Measurements from ENCODE around the gene DUS2. TPM values are rescaled to one million over a fixed set of nuclear protein-coding genes. Genes with fewer than 3 reads are reported as not detected.

DUS2 gene
- total RNA-seq, 1 experiment from 2014 or later: 27.9 TPM

- TF ChIP-seq USF1 (CRISPR knock-in tag; IDR thresholded peaks at IDR 0.05) (no peak), TEAD4 (CRISPR knock-in tag; IDR thresholded peaks at IDR 0.05) (no peak), GABPB1 (CRISPR knock-in tag; IDR thresholded peaks at IDR 0.05) (no peak), NFE2L1 (CRISPR knock-in tag; IDR thresholded peaks at IDR 0.05) (no peak), HMGA2 (CRISPR knock-in tag; IDR thresholded peaks at IDR 0.05) (no peak), JAZF1 (CRISPR knock-in tag; IDR thresholded peaks at IDR 0.05) (no peak), CTCF (IDR thresholded peaks at IDR 0.05) (no peak)
- TF ChIP-seq, protein P1, sequence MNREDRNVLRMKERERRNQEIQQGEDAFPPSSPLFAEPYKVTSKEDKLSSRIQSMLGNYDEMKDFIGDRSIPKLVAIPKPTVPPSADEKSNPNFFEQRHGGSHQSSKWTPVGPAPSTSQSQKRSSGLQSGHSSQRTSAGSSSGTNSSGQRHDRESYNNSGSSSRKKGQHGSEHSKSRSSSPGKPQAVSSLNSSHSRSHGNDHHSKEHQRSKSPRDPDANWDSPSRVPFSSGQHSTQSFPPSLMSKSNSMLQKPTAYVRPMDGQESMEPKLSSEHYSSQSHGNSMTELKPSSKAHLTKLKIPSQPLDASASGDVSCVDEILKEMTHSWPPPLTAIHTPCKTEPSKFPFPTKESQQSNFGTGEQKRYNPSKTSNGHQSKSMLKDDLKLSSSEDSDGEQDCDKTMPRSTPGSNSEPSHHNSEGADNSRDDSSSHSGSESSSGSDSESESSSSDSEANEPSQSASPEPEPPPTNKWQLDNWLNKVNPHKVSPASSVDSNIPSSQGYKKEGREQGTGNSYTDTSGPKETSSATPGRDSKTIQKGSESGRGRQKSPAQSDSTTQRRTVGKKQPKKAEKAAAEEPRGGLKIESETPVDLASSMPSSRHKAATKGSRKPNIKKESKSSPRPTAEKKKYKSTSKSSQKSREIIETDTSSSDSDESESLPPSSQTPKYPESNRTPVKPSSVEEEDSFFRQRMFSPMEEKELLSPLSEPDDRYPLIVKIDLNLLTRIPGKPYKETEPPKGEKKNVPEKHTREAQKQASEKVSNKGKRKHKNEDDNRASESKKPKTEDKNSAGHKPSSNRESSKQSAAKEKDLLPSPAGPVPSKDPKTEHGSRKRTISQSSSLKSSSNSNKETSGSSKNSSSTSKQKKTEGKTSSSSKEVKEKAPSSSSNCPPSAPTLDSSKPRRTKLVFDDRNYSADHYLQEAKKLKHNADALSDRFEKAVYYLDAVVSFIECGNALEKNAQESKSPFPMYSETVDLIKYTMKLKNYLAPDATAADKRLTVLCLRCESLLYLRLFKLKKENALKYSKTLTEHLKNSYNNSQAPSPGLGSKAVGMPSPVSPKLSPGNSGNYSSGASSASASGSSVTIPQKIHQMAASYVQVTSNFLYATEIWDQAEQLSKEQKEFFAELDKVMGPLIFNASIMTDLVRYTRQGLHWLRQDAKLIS (CRISPR knock-in tag; IDR thresholded peaks at IDR 0.05; ENCODE audit: borderline replicate concordance): no peak
- TF ChIP-seq, protein P2, sequence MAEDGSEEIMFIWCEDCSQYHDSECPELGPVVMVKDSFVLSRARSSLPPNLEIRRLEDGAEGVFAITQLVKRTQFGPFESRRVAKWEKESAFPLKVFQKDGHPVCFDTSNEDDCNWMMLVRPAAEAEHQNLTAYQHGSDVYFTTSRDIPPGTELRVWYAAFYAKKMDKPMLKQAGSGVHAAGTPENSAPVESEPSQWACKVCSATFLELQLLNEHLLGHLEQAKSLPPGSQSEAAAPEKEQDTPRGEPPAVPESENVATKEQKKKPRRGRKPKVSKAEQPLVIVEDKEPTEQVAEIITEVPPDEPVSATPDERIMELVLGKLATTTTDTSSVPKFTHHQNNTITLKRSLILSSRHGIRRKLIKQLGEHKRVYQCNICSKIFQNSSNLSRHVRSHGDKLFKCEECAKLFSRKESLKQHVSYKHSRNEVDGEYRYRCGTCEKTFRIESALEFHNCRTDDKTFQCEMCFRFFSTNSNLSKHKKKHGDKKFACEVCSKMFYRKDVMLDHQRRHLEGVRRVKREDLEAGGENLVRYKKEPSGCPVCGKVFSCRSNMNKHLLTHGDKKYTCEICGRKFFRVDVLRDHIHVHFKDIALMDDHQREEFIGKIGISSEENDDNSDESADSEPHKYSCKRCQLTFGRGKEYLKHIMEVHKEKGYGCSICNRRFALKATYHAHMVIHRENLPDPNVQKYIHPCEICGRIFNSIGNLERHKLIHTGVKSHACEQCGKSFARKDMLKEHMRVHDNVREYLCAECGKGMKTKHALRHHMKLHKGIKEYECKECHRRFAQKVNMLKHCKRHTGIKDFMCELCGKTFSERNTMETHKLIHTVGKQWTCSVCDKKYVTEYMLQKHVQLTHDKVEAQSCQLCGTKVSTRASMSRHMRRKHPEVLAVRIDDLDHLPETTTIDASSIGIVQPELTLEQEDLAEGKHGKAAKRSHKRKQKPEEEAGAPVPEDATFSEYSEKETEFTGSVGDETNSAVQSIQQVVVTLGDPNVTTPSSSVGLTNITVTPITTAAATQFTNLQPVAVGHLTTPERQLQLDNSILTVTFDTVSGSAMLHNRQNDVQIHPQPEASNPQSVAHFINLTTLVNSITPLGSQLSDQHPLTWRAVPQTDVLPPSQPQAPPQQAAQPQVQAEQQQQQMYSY (CRISPR knock-in tag; IDR thresholded peaks at IDR 0.05): no peak
- TF ChIP-seq, protein P3, sequence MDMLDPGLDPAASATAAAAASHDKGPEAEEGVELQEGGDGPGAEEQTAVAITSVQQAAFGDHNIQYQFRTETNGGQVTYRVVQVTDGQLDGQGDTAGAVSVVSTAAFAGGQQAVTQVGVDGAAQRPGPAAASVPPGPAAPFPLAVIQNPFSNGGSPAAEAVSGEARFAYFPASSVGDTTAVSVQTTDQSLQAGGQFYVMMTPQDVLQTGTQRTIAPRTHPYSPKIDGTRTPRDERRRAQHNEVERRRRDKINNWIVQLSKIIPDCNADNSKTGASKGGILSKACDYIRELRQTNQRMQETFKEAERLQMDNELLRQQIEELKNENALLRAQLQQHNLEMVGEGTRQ (CRISPR knock-in tag; IDR thresholded peaks at IDR 0.05): no peak
These were observed 26.4 kb downstream of the DUS2 start (continued) for GRCh38 chr16:68049449-68049848.

GRCh38 chr16:68055395-68055794 is 32.3 kb downstream of the DUS2 start:
- DNase-seq (ENCODE audit: low spot score) (no peak), ATAC-seq (no peak)
- H3K9me3 Mint-ChIP-seq: no peaks in the 10 kb centered on the region
- H3K4me3 Mint-ChIP-seq: no peak overlapping the region
- H3K4me1 Mint-ChIP-seq: no peaks in the 10 kb centered on the region
- no peak overlapping the region for H3K27ac Mint-ChIP-seq
- no peaks in the 10 kb centered on the region for H3K27me3 Mint-ChIP-seq (ENCODE audit: low read depth)
- ChIA-PET POLR2A (interaction anchor here (0.7 kb wide), 1 partner anchor 32 kb away, joined by 9 read pairs; the partner anchor contains the start of genes DDX28 and DUS2), CTCF (interaction anchor here (1.0 kb wide), 1 partner anchor 15 kb away, joined by 4 read pairs; no protein-coding TSS in a partner anchor)
- peaks cover 21% of the 10 kb centered on the region for H3K36me3 Mint-ChIP-seq
- TF ChIP-seq CTCF (IDR thresholded peaks at IDR 0.05) (no peak), STAT6 (CRISPR knock-in tag; conservative IDR thresholded peaks at IDR 0.05; ENCODE audit: low read depth) (no peak), ZBTB43 (CRISPR knock-in tag; IDR thresholded peaks at IDR 0.05) (no peak), SMAD4 (CRISPR knock-in tag; IDR thresholded peaks at IDR 0.05) (no peak), TCF7 (CRISPR knock-in tag; IDR thresholded peaks at IDR 0.05; ENCODE audit: low read depth) (no peak), CREM (CRISPR knock-in tag; IDR thresholded peaks at IDR 0.05) (no peak), ZNF416 (CRISPR knock-in tag; IDR thresholded peaks at IDR 0.05) (no peak), ESRRA (CRISPR knock-in tag; IDR thresholded peaks at IDR 0.05; ENCODE audit: borderline replicate concordance) (no peak), MYBL2 (CRISPR knock-in tag; IDR thresholded peaks at IDR 0.05) (no peak), RELA (CRISPR knock-in tag; IDR thresholded peaks at IDR 0.05; ENCODE audit: borderline replicate concordance) (no peak)
